Left ventricle myocardium inferior (tissue), 1 donor: ENCODE results near the gene DNAJC7. TPM values are rescaled to one million over a fixed set of nuclear protein-coding genes. Genes with fewer than 3 reads are reported as not detected.
A peak's percentile ranks its signal among the peaks of the same experiment; 100 is the strongest.
"Not testable (repeated sequence)": the region's sequence is repeated elsewhere in the genome, so short reads cannot be mapped to it uniquely, and the experiment has no call there.

Experiments
- DNase-seq: peaks from one replicate; pipeline ENCODE4 v3.0.0-alpha.2; 2020
- H3K27ac ChIP-seq: fragments of 200-600 bp; replicated peaks from 2 replicates; pipeline ENCODE4 v1.8.0; 2021
- H3K27me3 ChIP-seq: fragments of 200-600 bp; 2 replicates; pipeline ENCODE4 v1.8.0; 2021; ENCODE audit warnings: low read depth
- H3K36me3 ChIP-seq: fragments of 200-600 bp; 2 replicates; pipeline ENCODE4 v1.8.0; 2021
- H3K4me1 ChIP-seq: fragments of 200-600 bp; 2 replicates; pipeline ENCODE4 v1.8.0; 2021
- H3K4me3 ChIP-seq: fragments of 200-600 bp; 2 replicates; pipeline ENCODE4 v1.8.0; 2021; ENCODE audit warnings: mild to moderate bottlenecking, moderate library complexity
- H3K9me3 ChIP-seq: fragments of 200-600 bp; replicated peaks from 2 replicates; pipeline ENCODE4 v1.8.0; 2021
- CTCF ChIP-seq: fragments of 200-600 bp; IDR thresholded peaks from 2 replicates; pipeline ENCODE4 v1.8.0; 2021; ENCODE audit warnings: antibody characterized with exemption, mild to moderate bottlenecking, borderline replicate concordance
- intact Hi-C: fragments of 100-400 bp; cut with micrococcal nuclease; formaldehyde crosslinking; loops from one replicate; pipeline ENCODE4 v1.11.0; 2022
- total RNA-seq: library from RNA; stranded (reverse); fragmentation: NEBNext Ultra II Directional; extraction: Animal tissue kit (Norgen Biotek cat#: 25700); gene quantifications from one replicate; pipeline ENCODE4 v1.2.1, GENCODE V29; 2021
- donor health status: DM: no; HTN: yes; CAD: no; lungs with severe emphysema.

The DNAJC7 gene
- total RNA-seq, 1 donor from 2014 or later: 71.2 TPM

GRCh38 chr17:42025191-42025579 is 7.9 kb upstream of the DNAJC7 start:
- H3K27ac ChIP-seq: peak overlapping the region; percentile 83
- no peak for DNase-seq
- intact Hi-C loops: no loop called here
- peaks cover 31% of the 10 kb centered on the region for H3K36me3 ChIP-seq
- H3K9me3 ChIP-seq: no peaks in the 10 kb centered on the region
- peak overlapping the region; percentile 4 for H3K4me3 ChIP-seq
- H3K4me1 ChIP-seq: peaks cover 36% of the 10 kb centered on the region
- TF ChIP-seq CTCF: no peak
- H3K27me3 ChIP-seq: peaks cover 17% of the 10 kb centered on the region

- Histone ChIP-seq H3K36me3 (peaks cover 31% of the 10 kb centered on the region), H3K27me3 (peaks cover 16% of the 10 kb centered on the region), H3K4me3 (no peak overlapping the region), H3K4me1 (peaks cover 43% of the 10 kb centered on the region), H3K27ac (peak overlapping the region; percentile 83), H3K9me3 (no peaks in the 10 kb centered on the region)
- intact Hi-C loops: loop anchor here (5.0 kb wide), 1 partner anchor 94 kb away; no protein-coding TSS in a partner anchor
- DNase-seq: peak; percentile 35
- no peak for TF ChIP-seq CTCF
Measured at GRCh38 chr17:42023524-42024349, 6.5 kb upstream of the DNAJC7 start.

- Histone ChIP-seq H3K36me3 (peaks cover 31% of the 10 kb centered on the region), H3K4me3 (peak overlapping the region; percentile 87), H3K4me1 (peaks cover 71% of the 10 kb centered on the region)
- not testable (repeated sequence) for H3K27ac ChIP-seq, H3K9me3 ChIP-seq, H3K27me3 ChIP-seq, DNase-seq
- intact Hi-C loops: loop anchor here (5.0 kb wide), 1 partner anchor 96 kb away; no protein-coding TSS in a partner anchor
Measured at GRCh38 chr17:42020845-42021244, 3.6 kb upstream of the DNAJC7 start.

GRCh38 chr17:42019509-42020404 is 2.5 kb upstream of the DNAJC7 start, which contains the start of gene NKIRAS2:
NKIRAS2 (plus strand) TSS chr17:42020090; CDS start chr17:42021578, 1,488 bp downstream.
- peaks cover 74% of the 10 kb centered on the region for H3K4me1 ChIP-seq
- peak; percentile 95 for DNase-seq
- H3K36me3 ChIP-seq: peaks cover 31% of the 10 kb centered on the region
- peak within 1 kb of the TSS; percentile 87 for H3K4me3 ChIP-seq
- no peaks in the 10 kb centered on the region for H3K9me3 ChIP-seq
- intact Hi-C loops: loop anchor here (5.0 kb wide), 1 partner anchor 98 kb away; no protein-coding TSS in a partner anchor
- peak within 1 kb of the TSS; percentile 88 for H3K27ac ChIP-seq
- no peaks in the 10 kb centered on the region for H3K27me3 ChIP-seq
- peak; percentile 98 for TF ChIP-seq CTCF

- Histone ChIP-seq H3K4me3 (no peak overlapping the region), H3K9me3 (no peaks in the 10 kb centered on the region), H3K27ac (no peak overlapping the region), H3K27me3 (no peaks in the 10 kb centered on the region), H3K36me3 (peaks cover 26% of the 10 kb centered on the region), H3K4me1 (peaks cover 74% of the 10 kb centered on the region)
- no peak for TF ChIP-seq CTCF
- intact Hi-C loops: no loop called here
- no peak for DNase-seq
Measured at GRCh38 chr17:42018988-42019387, 1.7 kb upstream of the DNAJC7 start.
